HCT116 (cell line): ENCODE measurements around the gene CCL7. TPM values are rescaled to one million over a fixed set of nuclear protein-coding genes. Genes with fewer than 3 reads are reported as not detected.

Experiments
- ATAC-seq: fragments of 200-7000 bp; cut with Tn5 transposase; 2 replicates; pipeline ENCODE4 v1.9.1; 2020; ENCODE audit warnings: mild to moderate bottlenecking, moderate library complexity
- BruUV-seq: library from RNA; stranded (reverse); fragments of 400-500 nt; replicated peaks from 2 replicates; lab custom pipeline; 2021; lab: Mats Ljungman, UMichigan
- CTCF ChIA-PET: fragments of 300-600 bp; sonication (Branson Sonifier 250); formaldehyde crosslinking; loops from one replicate; lab custom pipeline; 2021; ENCODE audit warnings: antibody characterized with exemption; lab: Charles Lee
- POLR2A ChIA-PET: fragments of 300-600, 350-600 bp; sonication (Branson Sonifier 250); formaldehyde crosslinking; loops from one replicate; lab custom pipeline; 2021; ENCODE audit warnings: antibody characterized with exemption; lab: Charles Lee
- RAD21 ChIA-PET, 2 experiments: fragments of 300-600 bp; sonication (Branson Sonifier 250); formaldehyde crosslinking; loops; one replicate each; lab custom pipeline; 2023; ENCODE audit warnings: low total read pairs in 2 of 2; ENCODE audit not compliant: uncharacterized antibody in 2 of 2, unreplicated experiment in 2 of 2, low non-redundant PET in 1 of 2; lab: Charles Lee
- DNase-seq: peaks from one replicate; pipeline ENCODE4 v3.0.0-alpha.2; 2010; ENCODE audit warnings: low read depth, low spot score
- H2AFZ ChIP-seq: fragments of 200-600 bp; shearing (Covaris generic), sonication (generic); 2 replicates; pipeline ENCODE4 v1.6.1; 2017; ENCODE audit warnings: low read depth, mixed run types, mixed read lengths, antibody characterized with exemption, low read length; ENCODE audit not compliant: poor library complexity, severe bottlenecking
- H3K27ac ChIP-seq: 2 replicates; pipeline ENCODE4 v1.5.1; 2012; ENCODE audit warnings: low read depth, low read length
- H3K27me3 ChIP-seq: fragments of 200-600 bp; sonication (generic); 2 replicates; pipeline ENCODE4 v1.6.1; 2016; ENCODE audit warnings: mixed run types, low read length, mixed read lengths; ENCODE audit not compliant: insufficient read depth
- H3K36me3 ChIP-seq, 2 experiments: fragments of 200-500 bp in 1 of 2; fragments of 200-600 bp in 1 of 2; sonication (Bioruptor generic) in 1 of 2; sonication (generic) in 1 of 2; 2 replicates each; pipeline versions ENCODE4 v1.5.1 to v1.6.1; 2014 to 2016; ENCODE audit warnings: low read length in 2 of 2, inconsistent platforms in 1 of 2, mixed read lengths in 1 of 2, mixed run types in 1 of 2; ENCODE audit not compliant: insufficient read depth in 2 of 2, control insufficient read depth in 1 of 2
- H3K4me1 ChIP-seq, 2 experiments: fragments of 200-600 bp in 1 of 2; sonication (generic) in 1 of 2; 2 replicates each; pipeline versions ENCODE4 v1.5.1 to v1.6.1; 2012 to 2017; ENCODE audit warnings: low read length in 2 of 2, inconsistent platforms in 1 of 2, mild to moderate bottlenecking in 1 of 2, mixed read lengths in 1 of 2, mixed run types in 1 of 2, moderate library complexity in 1 of 2; ENCODE audit not compliant: insufficient read depth in 2 of 2, control insufficient read depth in 1 of 2
- H3K4me2 ChIP-seq: fragments of 200-600 bp; sonication (generic); 2 replicates; pipeline ENCODE4 v1.6.1; 2017; ENCODE audit warnings: mixed run types, low read length, mixed read lengths
- H3K4me3 ChIP-seq, 2 experiments: fragments of 200-600 bp in 1 of 2; sonication (generic) in 1 of 2; replicated peaks in 1 of 2; 2 replicates each; pipeline ENCODE4 v1.5.1; 2011 to 2016; ENCODE audit warnings: low read length in 2 of 2, control low read depth in 1 of 2, low read depth in 1 of 2, mild to moderate bottlenecking in 1 of 2, mixed read lengths in 1 of 2, mixed run types in 1 of 2
- H3K79me2 ChIP-seq: fragments of 200-600 bp; sonication (generic); 2 replicates; pipeline ENCODE4 v1.6.1; 2017; ENCODE audit warnings: mild to moderate bottlenecking, mixed run types, low read length, moderate library complexity, mixed read lengths; ENCODE audit not compliant: insufficient read depth
- H3K9ac ChIP-seq: fragments of 200-600 bp; sonication (generic); 2 replicates; pipeline ENCODE4 v1.6.1; 2016; ENCODE audit warnings: low read length, mixed read lengths
- H3K9me2 ChIP-seq: fragments of 200-600 bp; sonication (generic), shearing (Covaris generic); 2 replicates; pipeline ENCODE4 v1.6.1; 2017; ENCODE audit warnings: mixed run types, mild to moderate bottlenecking, moderate library complexity; ENCODE audit not compliant: insufficient read depth
- H3K9me3 ChIP-seq, 2 experiments: fragments of 200-500 bp in 1 of 2; fragments of 200-600 bp in 1 of 2; sonication (Bioruptor generic) in 1 of 2; sonication (generic) in 1 of 2; 2 replicates each; pipeline ENCODE4 v1.6.1; 2014 to 2017; ENCODE audit warnings: low read length in 2 of 2, mixed read lengths in 2 of 2, inconsistent platforms in 1 of 2, low read depth in 1 of 2, mild to moderate bottlenecking in 1 of 2, mixed run types in 1 of 2, moderate library complexity in 1 of 2; ENCODE audit not compliant: control insufficient read depth in 1 of 2, insufficient read depth in 1 of 2
- H4K20me1 ChIP-seq: fragments of 200-600 bp; sonication (generic), shearing (Covaris generic); 2 replicates; pipeline ENCODE4 v1.6.1; 2017; ENCODE audit warnings: mixed run types, mild to moderate bottlenecking, moderate library complexity; ENCODE audit not compliant: insufficient read depth
- ATF3 ChIP-seq: IDR thresholded peaks from 2 replicates; pipeline ENCODE4 v1.6.1; 2012
- CEBPB ChIP-seq: IDR thresholded peaks from 2 replicates; pipeline ENCODE4 v1.6.1; 2012; ENCODE audit warnings: low read depth
- EGR1 ChIP-seq: IDR thresholded peaks from 2 replicates; pipeline ENCODE4 v1.6.1; 2012; ENCODE audit warnings: low read depth
- ELF1 ChIP-seq: IDR thresholded peaks from 2 replicates; pipeline ENCODE4 v1.6.1; 2012; ENCODE audit warnings: low read depth, borderline replicate concordance
- EZH2phosphoT487 ChIP-seq: fragments of 200-600 bp; IDR thresholded peaks from 2 replicates; pipeline ENCODE4 v1.6.1; 2018; ENCODE audit warnings: antibody characterized with exemption, borderline replicate concordance
- FOSL1 ChIP-seq: IDR thresholded peaks from 2 replicates; pipeline ENCODE4 v1.6.1; 2012; ENCODE audit warnings: low read depth
- JUND ChIP-seq: IDR thresholded peaks from 2 replicates; pipeline ENCODE4 v1.6.1; 2012
- MAX ChIP-seq: IDR thresholded peaks from 2 replicates; pipeline ENCODE4 v1.6.1; 2012
- POLR2AphosphoS5 ChIP-seq: IDR thresholded peaks from 2 replicates; pipeline ENCODE4 v1.6.1; 2011; ENCODE audit warnings: mild to moderate bottlenecking, low read depth, low read length, moderate library complexity
- RAD21 ChIP-seq: IDR thresholded peaks from 2 replicates; pipeline ENCODE4 v1.6.1; 2012; ENCODE audit warnings: low read depth, mild to moderate bottlenecking
- SIN3A ChIP-seq: IDR thresholded peaks from 2 replicates; pipeline ENCODE4 v1.6.1; 2012; ENCODE audit warnings: low read depth
- TCF7L2 ChIP-seq: IDR thresholded peaks from 2 replicates; pipeline ENCODE4 v1.7.0; 2011; ENCODE audit warnings: borderline replicate concordance, inconsistent platforms; ENCODE audit not compliant: insufficient read depth, insufficient read length; ENCODE audit errors: extremely low read depth
- ZBTB33 ChIP-seq: IDR thresholded peaks from 2 replicates; pipeline ENCODE4 v1.6.1; 2011; ENCODE audit warnings: mild to moderate bottlenecking, low read length, moderate library complexity; ENCODE audit not compliant: insufficient replicate concordance; ENCODE audit errors: extremely low read depth
- ZNF274 ChIP-seq: fragments of 200-500 bp; sonication (Bioruptor generic); IDR thresholded peaks from 2 replicates; pipeline ENCODE4 v1.6.1; 2014; ENCODE audit warnings: mild to moderate bottlenecking, low read depth, low read length, inconsistent platforms
- intact Hi-C: fragments of 100-400 bp; cut with micrococcal nuclease; formaldehyde crosslinking; loops from 2 replicates; pipeline ENCODE4 v1.10.0; 2022
- total RNA-seq: library from RNA; stranded (reverse); gene quantifications from one replicate; pipeline ENCODE4 v1.2.1, GENCODE V29; 2021; ENCODE audit not compliant: unreplicated experiment

CCL7 gene
- total RNA-seq, 1 experiment from 2014 or later: not detected

- no TSS peak for BruUV-seq
- no peak overlapping the region for H3K4me3 ChIP-seq
- no peak overlapping the region for H2AFZ ChIP-seq
- no peaks in the 10 kb centered on the region for H3K9me2 ChIP-seq
- ChIA-PET RAD21 (no interaction called here), POLR2A (no interaction called here), CTCF (no interaction called here)
- no peaks in the 10 kb centered on the region for H3K4me1 ChIP-seq
- H3K9ac ChIP-seq: no peak overlapping the region
- no peaks in the 10 kb centered on the region; the same call in 1 of the 2 replicates for H3K27me3 ChIP-seq
- no peaks in the 10 kb centered on the region for H3K36me3 ChIP-seq
- TF ChIP-seq MAX: no peak
- no peak for TF ChIP-seq ELF1
- no peak for TF ChIP-seq ZNF274
- TF ChIP-seq FOSL1: no peak
- TF ChIP-seq TCF7L2: no peak
- no peak for TF ChIP-seq POLR2AphosphoS5
- no peak for TF ChIP-seq JUND
- TF ChIP-seq CEBPB: no peak
- no peak for TF ChIP-seq SIN3A
- TF ChIP-seq RAD21: no peak
- no peak for TF ChIP-seq ZBTB33
- no peak for TF ChIP-seq EGR1
- TF ChIP-seq ATF3: no peak
- no peak for TF ChIP-seq EZH2phosphoT487
- no peak overlapping the region for H3K27ac ChIP-seq
- no peak for ATAC-seq
- no peaks in the 10 kb centered on the region for H3K79me2 ChIP-seq
- no peaks in the 10 kb centered on the region for H4K20me1 ChIP-seq
- intact Hi-C loops: no loop called here
- no peak for DNase-seq
- H3K9me3 ChIP-seq: no peaks in the 10 kb centered on the region
- no peak overlapping the region for H3K4me2 ChIP-seq
Observed at GRCh38 chr17:34257986-34258326, 12.1 kb upstream of the CCL7 start.
